ENCODE measurements around the gene RSRP1.
A peak's percentile ranks its signal among the peaks of the same experiment; 100 is the strongest.
"Not testable (repeated sequence)": the region's sequence is repeated elsewhere in the genome, so short reads cannot be mapped to it uniquely, and the experiment has no call there.

The RSRP1 gene

DNA sequence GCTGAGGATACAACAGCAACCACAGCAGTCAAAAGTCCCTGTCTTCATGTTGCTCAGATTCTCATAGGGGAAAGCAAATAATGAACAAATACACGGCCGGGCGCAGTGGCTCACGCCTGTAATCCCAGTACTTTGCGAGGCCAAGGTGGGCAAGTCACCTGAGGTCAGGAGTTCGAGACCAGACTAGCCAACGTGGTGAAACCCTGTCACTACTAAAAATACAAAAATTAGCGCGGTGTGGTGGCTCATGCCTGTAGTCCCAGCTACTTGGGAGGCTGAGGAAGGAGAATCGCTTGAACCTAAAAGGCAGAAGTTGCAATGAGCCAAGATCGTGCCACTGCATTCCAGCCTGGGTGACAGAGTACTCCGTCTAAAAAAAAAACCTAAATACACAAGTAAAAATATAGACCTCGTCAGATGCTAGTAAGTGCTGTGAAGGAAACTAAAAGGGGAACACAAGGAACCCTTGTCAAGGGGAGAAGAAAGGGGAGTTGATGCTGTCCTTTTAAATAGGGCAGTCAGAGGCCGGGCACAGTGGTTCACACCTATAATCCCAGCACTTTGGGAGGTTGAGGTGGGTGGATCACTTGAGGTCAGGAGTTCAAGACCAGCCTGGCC, 21.0 kb upstream of the RSRP1 start:
- not testable (repeated sequence) for H3K27me3 Mint-ChIP-seq (ENCODE audit: low read depth); H3K9me3 Mint-ChIP-seq
- peak overlapping the region; percentile 76 for H3K4me3 Mint-ChIP-seq

DNA sequence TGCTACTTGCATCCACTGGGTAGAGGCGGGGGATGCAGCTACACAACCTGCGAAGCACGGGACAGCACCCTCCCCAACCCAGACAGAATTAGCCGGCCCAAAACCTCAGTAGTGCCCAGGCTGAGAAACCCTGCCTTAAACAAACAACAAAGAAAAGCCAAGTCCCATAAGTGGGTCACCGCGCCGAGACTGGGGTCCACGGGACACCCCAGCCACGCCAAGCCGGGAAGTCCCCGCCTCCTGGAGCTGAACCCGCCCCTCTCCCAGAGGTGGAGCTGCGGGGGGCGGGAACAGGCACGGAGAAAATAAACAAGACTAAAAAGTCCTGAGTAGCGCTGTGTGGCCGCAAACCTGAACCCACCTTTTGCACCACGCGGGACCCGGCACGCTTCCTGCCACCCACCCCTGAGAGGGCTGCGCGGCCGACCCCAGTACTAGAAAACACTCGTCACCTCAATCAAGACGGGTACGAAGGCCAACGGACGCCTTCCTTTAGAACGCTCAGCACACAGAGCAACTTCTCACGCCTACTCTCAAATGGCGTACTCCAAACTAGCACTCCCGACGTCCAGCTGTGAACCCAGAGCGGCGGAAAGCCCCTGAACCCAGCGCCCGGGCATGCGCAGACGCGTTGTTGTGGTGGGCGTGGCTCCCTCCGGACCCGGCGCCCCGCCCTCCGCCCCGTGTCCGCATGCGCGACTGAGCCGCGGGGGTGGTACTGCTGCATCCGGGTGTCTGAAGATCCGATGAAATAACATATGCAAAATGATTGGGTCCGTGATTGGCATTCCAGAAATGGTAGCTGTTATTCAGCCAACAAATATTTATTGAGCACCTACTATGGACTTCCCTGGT, 20.3 kb upstream of the RSRP1 start:
- Mint-ChIP-seq H3K4me3 (peak overlapping the region; percentile 76), H3K36me3 (ENCODE audit: low read depth) (peaks cover 10% of the 10 kb centered on the region), H3K27ac (peak overlapping the region; percentile 71)
- not testable (repeated sequence) for H3K27me3 Mint-ChIP-seq (ENCODE audit: low read depth); H3K4me1 Mint-ChIP-seq (ENCODE audit: low read depth); H3K9me3 Mint-ChIP-seq

More for the DNA sequence above, 21.0 kb upstream of the RSRP1 start:
- H3K4me1 Mint-ChIP-seq (ENCODE audit: low read depth); H3K36me3 Mint-ChIP-seq (ENCODE audit: low read depth): not testable (repeated sequence)
- peak overlapping the region; percentile 71 for H3K27ac Mint-ChIP-seq

DNA sequence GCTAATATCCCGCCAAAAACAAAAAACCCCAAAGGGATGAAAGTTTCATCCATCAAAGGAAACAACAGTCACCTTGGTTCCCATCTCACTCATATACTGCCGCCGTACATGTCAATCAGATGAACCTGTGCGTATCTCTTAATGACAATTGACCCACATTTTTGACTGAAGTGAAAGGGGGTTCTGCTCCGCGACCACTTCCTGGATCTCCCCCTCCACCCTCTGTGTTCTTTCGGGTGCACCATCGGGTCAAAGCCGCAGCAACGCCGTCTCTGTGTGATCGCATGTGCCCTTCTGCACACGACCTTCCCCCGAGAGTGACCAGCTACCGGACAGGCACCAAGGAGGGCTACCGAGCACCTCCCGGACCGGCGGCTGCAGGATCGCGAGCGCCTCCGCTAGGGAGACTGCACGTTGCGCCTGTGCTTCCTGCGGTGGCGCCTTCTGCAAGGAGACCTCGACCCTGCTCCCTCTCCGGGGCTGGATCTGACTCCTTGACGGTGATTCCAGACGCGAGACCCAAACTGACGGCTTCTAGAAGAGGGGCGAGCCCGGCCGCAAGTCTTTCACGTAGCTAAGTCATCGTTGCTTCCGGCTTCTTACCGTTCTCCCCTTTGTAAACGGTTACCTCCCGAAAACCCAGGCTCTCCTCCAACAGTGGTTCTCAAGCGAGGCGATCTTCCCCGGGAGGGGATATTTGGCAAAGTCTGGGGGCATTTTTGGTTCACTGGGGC, 19.5 kb upstream of the RSRP1 start:
- H3K9me3 Mint-ChIP-seq; H3K4me1 Mint-ChIP-seq (ENCODE audit: low read depth); H3K27me3 Mint-ChIP-seq (ENCODE audit: low read depth): not testable (repeated sequence)
- Mint-ChIP-seq H3K27ac (peak overlapping the region; percentile 92), H3K36me3 (ENCODE audit: low read depth) (peaks cover 15% of the 10 kb centered on the region), H3K4me3 (peak overlapping the region; percentile 96)

DNA sequence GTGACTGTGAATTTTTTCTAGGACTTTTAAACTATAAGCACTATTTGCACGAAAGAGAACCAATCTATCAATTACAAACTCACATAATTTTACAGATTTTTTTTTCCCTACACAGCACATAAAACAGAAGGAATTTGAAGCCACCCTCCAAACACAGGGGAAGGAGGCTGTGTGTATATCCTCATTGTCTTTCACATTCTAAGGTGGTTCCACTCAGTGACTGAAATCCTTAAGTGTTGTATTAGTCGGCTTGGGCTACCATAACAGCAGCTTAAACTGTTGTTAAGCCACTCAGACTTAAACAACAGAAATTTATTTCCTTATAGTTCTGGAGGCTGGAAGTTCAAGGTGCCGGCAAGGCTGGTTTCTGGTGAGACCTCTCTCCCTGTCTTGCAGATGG, 13.1 kb upstream of the RSRP1 start:
- peaks cover 14% of the 10 kb centered on the region for H3K4me1 Mint-ChIP-seq (ENCODE audit: low read depth)
- H3K27ac Mint-ChIP-seq; H3K4me3 Mint-ChIP-seq; H3K9me3 Mint-ChIP-seq; H3K27me3 Mint-ChIP-seq (ENCODE audit: low read depth): not testable (repeated sequence)
- H3K36me3 Mint-ChIP-seq (ENCODE audit: low read depth): peaks cover 13% of the 10 kb centered on the region

DNA sequence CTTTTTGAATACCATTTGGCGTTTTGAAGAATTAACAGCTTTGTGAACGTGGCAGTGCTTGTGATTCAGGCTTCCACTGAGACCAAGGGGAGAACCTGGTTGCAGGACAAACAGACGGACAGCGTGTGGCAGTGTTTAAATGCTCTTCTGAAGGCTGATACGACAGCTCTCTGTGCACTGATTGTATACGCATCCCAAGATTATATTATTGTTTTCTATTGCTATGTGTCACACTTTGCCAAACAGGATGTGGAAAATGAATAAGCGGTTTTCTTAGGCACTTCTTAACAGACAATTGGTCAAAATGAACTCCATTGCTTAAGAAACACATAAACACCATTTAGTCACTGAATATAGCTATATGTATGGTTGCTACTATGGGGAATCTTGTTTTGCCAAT, 12.6 kb upstream of the RSRP1 start:
- H3K27me3 Mint-ChIP-seq (ENCODE audit: low read depth); H3K27ac Mint-ChIP-seq; H3K4me3 Mint-ChIP-seq; H3K9me3 Mint-ChIP-seq: not testable (repeated sequence)
- Mint-ChIP-seq H3K36me3 (ENCODE audit: low read depth) (peaks cover 13% of the 10 kb centered on the region), H3K4me1 (ENCODE audit: low read depth) (peaks cover 14% of the 10 kb centered on the region)

DNA sequence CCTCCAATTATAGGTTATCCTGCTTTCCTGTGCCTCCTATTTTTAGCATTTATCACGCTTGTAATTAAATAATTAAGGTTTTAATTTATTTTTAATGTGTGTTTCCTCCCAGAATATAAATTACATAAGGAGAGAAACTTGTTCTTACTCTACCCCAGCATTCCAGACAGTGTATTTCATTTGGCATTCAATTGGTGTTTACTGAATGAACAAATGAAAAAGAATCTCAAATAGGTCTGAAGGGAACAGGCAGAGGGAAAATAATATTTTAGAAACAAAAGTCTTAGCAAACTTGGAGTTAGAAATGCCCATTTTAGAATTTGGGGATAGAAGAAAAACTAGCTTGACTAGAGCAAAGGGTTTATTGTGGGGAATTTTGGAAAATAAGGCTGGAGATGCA, 9.9 kb upstream of the RSRP1 start:
- H3K27me3 Mint-ChIP-seq (ENCODE audit: low read depth): no peaks in the 10 kb centered on the region
- peaks cover 5% of the 10 kb centered on the region for H3K36me3 Mint-ChIP-seq (ENCODE audit: low read depth)
- H3K4me1 Mint-ChIP-seq (ENCODE audit: low read depth): peaks cover 14% of the 10 kb centered on the region
- no peaks in the 10 kb centered on the region for H3K9me3 Mint-ChIP-seq
- H3K4me3 Mint-ChIP-seq: no peak overlapping the region
- H3K27ac Mint-ChIP-seq: no peak overlapping the region

DNA sequence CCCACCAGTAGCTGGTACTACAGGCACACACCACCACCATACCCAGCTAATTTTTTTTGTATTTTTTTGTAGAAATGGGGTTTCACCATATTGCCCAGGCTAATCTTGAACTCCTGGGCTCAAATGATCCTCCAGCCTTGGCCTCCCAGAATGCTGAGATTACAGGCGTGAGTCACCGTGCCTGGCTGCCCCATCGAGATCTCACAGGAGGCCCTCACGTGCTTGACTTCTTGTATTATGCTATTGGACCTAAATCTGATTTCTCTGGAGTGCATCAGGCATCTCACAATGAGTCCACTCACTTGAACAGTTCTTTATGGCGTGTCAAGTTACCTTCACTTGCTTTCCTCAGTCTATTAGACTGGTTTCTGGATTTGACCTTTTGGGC, 9.3 kb upstream of the RSRP1 start:
- H3K36me3 Mint-ChIP-seq (ENCODE audit: low read depth): peaks cover 3% of the 10 kb centered on the region
- no peak overlapping the region for H3K4me3 Mint-ChIP-seq
- H3K27ac Mint-ChIP-seq: no peak overlapping the region
- H3K9me3 Mint-ChIP-seq: no peaks in the 10 kb centered on the region
- peaks cover 14% of the 10 kb centered on the region for H3K4me1 Mint-ChIP-seq (ENCODE audit: low read depth)
- H3K27me3 Mint-ChIP-seq (ENCODE audit: low read depth): no peaks in the 10 kb centered on the region

DNA sequence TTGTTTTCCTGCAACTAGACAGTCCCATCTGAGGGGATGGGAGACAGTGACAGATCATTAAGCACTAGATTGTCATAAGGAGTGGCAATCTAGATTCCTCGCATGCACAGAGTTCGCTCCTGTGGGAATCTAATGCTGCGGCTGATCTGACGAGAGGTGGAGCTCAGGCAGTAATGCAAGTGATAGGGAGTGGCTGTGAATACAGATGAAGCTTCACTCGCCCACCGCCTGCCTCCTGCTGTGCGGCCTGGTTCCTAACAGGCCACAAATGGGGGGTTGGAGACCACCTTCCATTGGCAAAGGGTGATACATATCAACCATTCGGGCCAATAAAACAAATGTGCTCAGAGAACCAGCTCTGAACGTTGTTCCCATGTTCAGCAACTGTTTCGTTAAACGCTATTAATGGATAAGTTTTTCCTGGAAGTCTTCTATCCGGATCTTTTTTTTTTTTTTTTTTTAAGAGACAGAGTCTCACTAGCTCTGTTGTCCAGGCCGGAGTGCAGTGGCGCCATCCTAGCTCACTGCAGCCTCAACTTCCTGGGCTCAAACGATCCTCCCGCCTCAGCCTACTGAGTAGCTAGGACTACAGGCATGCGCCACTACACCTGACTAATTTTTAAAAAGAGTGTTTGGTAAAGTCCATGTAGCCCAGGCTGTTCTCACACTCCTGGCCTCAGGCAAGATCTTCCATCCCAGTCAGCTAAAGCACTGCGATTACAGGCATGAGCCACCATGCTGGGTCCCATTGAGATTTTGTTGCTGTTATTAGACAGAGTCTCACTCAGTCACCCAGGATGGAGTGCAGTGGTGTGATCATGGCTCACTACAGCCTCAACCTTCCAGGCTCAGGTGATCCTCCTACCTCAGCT, 8.7 kb upstream of the RSRP1 start:
- H3K27ac Mint-ChIP-seq: no peak overlapping the region
- no peak overlapping the region for H3K4me3 Mint-ChIP-seq
- H3K9me3 Mint-ChIP-seq: no peaks in the 10 kb centered on the region
- H3K27me3 Mint-ChIP-seq (ENCODE audit: low read depth): no peaks in the 10 kb centered on the region
- peaks cover 12% of the 10 kb centered on the region for H3K4me1 Mint-ChIP-seq (ENCODE audit: low read depth)
- H3K36me3 Mint-ChIP-seq (ENCODE audit: low read depth): peaks cover 3% of the 10 kb centered on the region

DNA sequence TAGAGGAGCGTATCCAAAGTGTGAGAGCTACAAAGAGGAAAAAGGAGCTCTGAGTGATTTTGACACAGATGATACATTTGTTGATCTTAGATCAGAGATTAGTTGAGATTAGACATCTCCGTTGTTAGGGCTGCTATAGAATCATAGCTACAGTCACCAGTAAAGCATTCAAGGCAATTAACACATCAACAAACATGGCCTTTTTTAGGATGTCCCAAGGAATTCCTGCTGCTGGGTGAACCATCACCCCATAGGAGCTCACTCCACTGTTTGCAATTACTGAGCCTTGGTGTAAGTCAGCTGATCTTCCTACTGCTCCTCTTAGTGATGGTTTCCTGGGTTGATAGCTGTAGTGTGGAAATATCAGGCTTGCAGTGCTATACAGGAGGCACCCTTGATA, 6.7 kb upstream of the RSRP1 start:
- Mint-ChIP-seq H3K27me3 (ENCODE audit: low read depth) (no peaks in the 10 kb centered on the region), H3K4me1 (ENCODE audit: low read depth) (no peaks in the 10 kb centered on the region), H3K27ac (no peak overlapping the region), H3K9me3 (no peaks in the 10 kb centered on the region), H3K36me3 (ENCODE audit: low read depth) (peaks cover 3% of the 10 kb centered on the region), H3K4me3 (no peak overlapping the region)

DNA sequence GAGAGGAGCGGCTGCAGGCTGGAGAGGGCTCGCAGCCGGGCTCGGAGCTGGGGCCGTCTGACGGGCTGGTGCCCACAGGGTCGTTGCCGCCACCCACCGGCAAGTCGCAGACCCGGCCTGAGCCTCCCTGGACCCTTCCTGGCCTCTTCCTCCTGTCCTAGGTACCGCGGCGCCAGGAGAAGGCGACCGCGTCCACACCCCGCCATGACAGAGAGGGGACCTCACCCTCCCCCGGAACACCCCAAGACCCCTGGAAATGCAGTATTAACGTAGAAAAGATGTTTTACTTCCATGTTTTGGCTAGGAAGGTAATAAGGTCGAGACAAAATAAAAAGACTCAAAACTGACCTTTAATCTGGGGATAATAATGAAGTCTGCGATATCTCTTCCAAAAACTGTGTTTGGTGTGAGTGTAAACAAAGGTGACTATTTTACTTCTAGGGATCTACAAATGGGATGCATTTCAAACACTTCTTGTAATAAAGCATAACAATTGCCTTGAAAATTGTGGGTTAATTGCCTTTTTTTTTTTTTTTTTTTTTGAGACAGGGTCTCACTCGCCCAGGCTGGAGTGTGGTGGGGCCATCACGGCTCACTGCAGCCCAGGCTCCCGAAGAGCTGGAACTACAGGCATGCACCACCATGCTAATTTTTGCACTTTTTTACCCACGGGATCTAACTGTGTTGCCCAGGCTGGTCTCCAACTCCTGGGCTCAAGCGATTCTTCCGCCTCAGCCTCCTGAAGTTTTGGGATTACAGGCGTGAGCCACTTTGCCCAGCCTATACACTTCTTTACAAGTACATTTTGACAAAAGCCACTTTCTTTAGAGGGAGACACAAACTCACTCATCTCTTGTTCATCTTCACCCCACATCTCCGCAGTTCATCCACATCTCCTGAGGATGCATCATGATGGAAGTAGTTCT, 838 bp upstream of the RSRP1 start:
- H3K9me3 Mint-ChIP-seq: no peaks in the 10 kb centered on the region
- peak overlapping the region; percentile 98 for H3K4me3 Mint-ChIP-seq
- peaks cover 42% of the 10 kb centered on the region for H3K36me3 Mint-ChIP-seq (ENCODE audit: low read depth)
- H3K27ac Mint-ChIP-seq: peak overlapping the region; percentile 72
- peaks cover 37% of the 10 kb centered on the region for H3K4me1 Mint-ChIP-seq (ENCODE audit: low read depth)
- H3K27me3 Mint-ChIP-seq (ENCODE audit: low read depth): no peaks in the 10 kb centered on the region

DNA sequence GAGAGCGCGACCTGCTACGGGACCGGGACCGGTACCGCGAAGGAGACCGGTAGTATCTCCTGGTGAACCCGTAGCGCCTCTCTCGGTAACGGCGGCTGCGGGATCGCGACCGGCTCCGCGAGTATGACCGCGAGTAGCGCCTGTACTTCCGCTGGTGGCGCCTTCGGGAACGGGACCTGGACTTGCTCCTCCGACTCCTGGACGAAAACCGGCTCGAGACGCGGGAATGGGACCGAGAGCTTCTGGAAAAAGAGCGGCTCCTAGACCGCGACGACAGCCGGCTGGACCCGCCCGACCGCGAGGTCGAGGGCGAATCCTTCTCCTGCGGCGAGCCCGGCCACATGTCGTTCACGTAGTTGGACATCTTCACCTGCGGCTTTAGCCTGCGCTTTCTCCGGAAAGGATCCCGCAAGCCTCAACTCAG, 642 bp downstream of the RSRP1 start:
- peaks cover 52% of the 10 kb centered on the region for H3K36me3 Mint-ChIP-seq (ENCODE audit: low read depth)
- peak overlapping the region; percentile 98 for H3K4me3 Mint-ChIP-seq
- H3K9me3 Mint-ChIP-seq: no peaks in the 10 kb centered on the region
- peaks cover 40% of the 10 kb centered on the region for H3K4me1 Mint-ChIP-seq (ENCODE audit: low read depth)
- peak overlapping the region; percentile 98 for H3K27ac Mint-ChIP-seq
- no peaks in the 10 kb centered on the region for H3K27me3 Mint-ChIP-seq (ENCODE audit: low read depth)

DNA sequence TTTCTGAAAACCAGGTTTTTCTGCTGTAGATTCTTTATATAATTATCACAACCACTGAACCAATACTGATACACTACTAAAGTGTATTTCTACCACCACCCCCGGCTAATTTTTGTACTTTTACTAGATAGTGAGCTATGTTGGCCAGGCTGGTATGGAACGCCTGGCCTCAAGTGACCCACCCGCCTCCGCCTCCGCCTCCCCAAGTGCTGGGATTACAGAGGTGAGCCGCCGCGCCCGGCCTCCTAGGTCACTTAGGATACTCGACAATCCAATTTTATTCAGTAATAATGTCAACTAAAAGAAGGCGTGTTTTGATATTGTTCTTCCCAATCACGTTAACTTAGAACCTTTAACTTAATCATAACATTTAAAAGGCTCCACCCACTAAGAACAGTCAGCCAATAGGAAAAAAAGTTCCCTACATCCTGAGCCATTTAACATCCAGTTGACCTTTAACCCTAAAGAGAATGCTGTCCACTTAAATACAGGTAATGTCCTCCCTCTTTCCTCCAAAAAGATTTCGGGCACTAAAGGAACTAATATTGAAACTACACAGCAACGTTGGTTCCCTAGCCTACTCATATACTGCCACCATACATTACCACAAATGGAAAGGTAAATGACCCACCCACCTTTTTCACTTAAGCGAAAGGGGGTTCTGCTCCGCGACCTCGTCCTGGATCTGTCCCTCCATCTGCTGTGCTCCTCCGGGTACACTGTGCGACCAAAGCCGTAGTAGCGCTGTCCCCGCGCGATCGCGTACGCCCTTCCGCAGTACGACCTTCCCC, 1.2 kb downstream of the RSRP1 start:
- Mint-ChIP-seq H3K27ac (peak overlapping the region; percentile 98), H3K4me3 (peak overlapping the region; percentile 98), H3K4me1 (ENCODE audit: low read depth) (peaks cover 40% of the 10 kb centered on the region), H3K36me3 (ENCODE audit: low read depth) (peaks cover 52% of the 10 kb centered on the region), H3K9me3 (no peaks in the 10 kb centered on the region), H3K27me3 (ENCODE audit: low read depth) (no peaks in the 10 kb centered on the region)

DNA sequence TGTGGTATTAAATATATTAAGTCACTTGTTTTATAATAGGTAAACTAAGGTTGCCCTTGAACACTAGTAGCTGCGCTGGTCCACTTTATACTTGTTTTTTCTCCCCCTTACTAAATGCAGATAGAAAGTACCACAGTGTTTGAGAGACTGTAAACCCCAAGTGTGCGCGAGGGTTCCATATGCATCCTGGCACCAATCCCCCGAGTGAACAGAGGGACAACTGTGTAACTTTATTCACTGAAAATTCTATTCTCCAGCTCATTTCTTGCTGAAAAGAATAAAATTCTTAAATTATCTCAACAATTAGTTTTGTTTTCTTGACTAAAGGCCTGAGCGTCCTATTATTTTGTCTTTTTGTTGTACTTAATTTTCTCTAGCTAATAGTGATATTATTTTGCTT, 1.9 kb downstream of the RSRP1 start:
- Mint-ChIP-seq H3K27ac (peak overlapping the region; percentile 98), H3K4me1 (ENCODE audit: low read depth) (peaks cover 40% of the 10 kb centered on the region), H3K9me3 (no peaks in the 10 kb centered on the region), H3K27me3 (ENCODE audit: low read depth) (no peaks in the 10 kb centered on the region), H3K36me3 (ENCODE audit: low read depth) (peaks cover 52% of the 10 kb centered on the region), H3K4me3 (peak overlapping the region; percentile 98)

Data from T-helper 1 cell treated with Interleukin-12 subunit alpha and Interleukin-12 subunit beta and Interleukin-4 antibody, amounts not matched to agents 30 μg/mL and 1 μg/mL, for 36 hours (primary cell).